NB4 (cell line): ENCODE data around the gene EGLN2.

Experiments
- POLR2A ChIP-seq: IDR thresholded peaks from 2 replicates; pipeline ENCODE4 v1.6.1; 2011; ENCODE audit warnings: mild to moderate bottlenecking; ENCODE audit not compliant: insufficient read length; ENCODE audit errors: extremely low read depth
- TF ChIP-seq, protein P1 (sequence below): IDR thresholded peaks from one replicate; pipeline ENCODE4 v1.5.1; 2012; ENCODE audit warnings: low read depth, low read length

DNA sequence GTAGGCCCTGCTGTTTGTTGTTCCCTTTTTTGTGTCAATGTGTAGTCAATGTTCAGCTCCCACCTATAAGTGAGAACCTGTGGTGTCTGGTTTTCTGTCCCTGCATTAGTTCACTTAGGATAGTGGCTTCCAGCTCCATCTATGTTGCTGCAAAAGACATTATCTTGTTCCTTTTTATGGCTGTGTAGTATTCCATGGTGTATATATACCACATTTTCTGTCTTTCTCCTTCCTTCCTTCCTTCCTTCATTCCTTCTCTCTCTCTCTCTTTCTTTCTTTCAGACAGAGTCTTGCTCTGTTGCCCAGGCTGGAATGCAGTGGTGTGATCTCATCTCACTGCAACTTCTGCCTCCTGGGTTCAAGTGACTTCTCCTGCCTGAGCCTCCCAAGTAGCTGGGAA is 30.2 kb downstream of the EGLN2 start:
- no peak for TF ChIP-seq POLR2A
- TF ChIP-seq, protein P1, sequence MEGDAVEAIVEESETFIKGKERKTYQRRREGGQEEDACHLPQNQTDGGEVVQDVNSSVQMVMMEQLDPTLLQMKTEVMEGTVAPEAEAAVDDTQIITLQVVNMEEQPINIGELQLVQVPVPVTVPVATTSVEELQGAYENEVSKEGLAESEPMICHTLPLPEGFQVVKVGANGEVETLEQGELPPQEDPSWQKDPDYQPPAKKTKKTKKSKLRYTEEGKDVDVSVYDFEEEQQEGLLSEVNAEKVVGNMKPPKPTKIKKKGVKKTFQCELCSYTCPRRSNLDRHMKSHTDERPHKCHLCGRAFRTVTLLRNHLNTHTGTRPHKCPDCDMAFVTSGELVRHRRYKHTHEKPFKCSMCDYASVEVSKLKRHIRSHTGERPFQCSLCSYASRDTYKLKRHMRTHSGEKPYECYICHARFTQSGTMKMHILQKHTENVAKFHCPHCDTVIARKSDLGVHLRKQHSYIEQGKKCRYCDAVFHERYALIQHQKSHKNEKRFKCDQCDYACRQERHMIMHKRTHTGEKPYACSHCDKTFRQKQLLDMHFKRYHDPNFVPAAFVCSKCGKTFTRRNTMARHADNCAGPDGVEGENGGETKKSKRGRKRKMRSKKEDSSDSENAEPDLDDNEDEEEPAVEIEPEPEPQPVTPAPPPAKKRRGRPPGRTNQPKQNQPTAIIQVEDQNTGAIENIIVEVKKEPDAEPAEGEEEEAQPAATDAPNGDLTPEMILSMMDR = no peak
